ENCODE data around the gene AP5Z1.

AP5Z1 gene, protein sequence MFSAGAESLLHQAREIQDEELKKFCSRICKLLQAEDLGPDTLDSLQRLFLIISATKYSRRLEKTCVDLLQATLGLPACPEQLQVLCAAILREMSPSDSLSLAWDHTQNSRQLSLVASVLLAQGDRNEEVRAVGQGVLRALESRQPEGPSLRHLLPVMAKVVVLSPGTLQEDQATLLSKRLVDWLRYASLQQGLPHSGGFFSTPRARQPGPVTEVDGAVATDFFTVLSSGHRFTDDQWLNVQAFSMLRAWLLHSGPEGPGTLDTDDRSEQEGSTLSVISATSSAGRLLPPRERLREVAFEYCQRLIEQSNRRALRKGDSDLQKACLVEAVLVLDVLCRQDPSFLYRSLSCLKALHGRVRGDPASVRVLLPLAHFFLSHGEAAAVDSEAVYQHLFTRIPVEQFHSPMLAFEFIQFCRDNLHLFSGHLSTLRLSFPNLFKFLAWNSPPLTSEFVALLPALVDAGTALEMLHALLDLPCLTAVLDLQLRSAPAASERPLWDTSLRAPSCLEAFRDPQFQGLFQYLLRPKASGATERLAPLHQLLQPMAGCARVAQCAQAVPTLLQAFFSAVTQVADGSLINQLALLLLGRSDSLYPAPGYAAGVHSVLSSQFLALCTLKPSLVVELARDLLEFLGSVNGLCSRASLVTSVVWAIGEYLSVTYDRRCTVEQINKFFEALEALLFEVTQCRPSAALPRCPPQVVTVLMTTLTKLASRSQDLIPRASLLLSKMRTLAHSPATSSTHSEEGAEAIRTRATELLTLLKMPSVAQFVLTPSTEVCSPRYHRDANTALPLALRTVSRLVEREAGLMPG

DNA sequence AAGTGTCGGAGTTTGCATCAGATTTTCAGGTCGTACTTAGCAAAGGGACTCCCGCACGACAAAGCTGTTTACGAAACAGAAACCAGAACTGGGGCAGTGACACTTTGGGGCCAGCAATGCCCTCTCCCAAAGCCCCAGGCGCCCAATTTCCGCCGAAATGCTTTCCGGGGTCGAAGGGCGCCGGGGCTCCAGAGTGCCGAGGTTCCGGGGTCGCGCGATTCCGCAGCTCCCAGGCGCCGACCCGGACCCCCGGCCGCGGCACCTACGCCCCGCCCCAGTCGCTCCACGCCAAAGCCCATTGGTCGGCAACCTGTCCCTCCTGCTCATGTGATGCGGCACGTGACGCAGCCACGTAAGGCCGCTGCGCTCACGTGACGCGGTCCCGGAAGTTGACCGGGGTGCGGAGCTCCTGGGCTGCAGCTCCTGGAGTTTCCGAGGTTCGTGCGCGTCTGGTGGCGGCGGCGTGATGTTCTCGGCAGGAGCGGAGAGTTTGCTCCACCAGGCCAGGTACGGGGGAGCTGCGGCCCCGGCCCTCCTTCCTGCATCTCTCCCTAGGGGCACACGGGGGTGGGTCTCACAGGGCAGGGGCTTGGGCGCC is at the start of gene AP5Z1:
TSS of gene AP5Z1 (plus strand) at position 374 of the 598 bp plus-strand sequence. CDS start at position 467, 93 bp downstream.
- Mint-ChIP-seq H3K4me3 (peak within 1 kb of the TSS; percentile 99), H3K36me3 (ENCODE audit: low read depth) (peaks cover 55% of the 10 kb centered on the region), H3K27ac (peak within 1 kb of the TSS; percentile 99), H3K27me3 (no peaks in the 10 kb centered on the region), H3K4me1 (ENCODE audit: low read depth) (peaks cover 40% of the 10 kb centered on the region), H3K9me3 (no peaks in the 10 kb centered on the region)
- peak; percentile 96 for DNase-seq

DNA sequence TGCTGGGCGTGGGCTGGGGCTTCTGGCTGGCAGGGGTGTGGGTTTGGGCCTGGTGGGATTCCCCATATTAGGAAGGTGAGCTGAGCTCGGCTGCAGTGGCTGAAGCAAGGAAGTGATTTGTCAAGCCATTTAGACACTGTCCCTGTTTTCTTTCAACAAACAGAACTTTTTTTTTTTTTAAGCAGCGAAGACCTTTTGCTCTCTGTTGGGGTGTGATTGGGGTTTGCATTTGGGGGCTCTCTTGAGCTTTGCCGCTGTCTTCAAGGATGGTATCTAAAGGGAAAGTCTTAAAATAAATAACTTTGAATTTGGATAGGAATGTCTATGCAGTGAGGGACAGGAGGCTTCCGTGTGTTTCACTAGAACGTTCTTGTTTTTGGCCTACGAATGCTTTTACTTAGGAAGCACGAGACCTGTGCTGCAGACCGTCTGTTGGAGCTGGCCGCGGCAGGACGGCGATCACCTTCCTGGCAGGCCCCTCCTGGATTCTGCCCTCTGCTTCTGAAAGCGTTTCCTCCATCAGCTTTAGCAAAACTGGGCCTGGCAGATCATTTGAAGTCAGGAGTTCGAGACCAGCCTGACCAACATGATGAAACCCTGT is 49.5 kb upstream of the AP5Z1 start:
- Mint-ChIP-seq H3K4me3 (peak overlapping the region; percentile 84), H3K9me3 (no peaks in the 10 kb centered on the region), H3K36me3 (ENCODE audit: low read depth) (peaks cover 62% of the 10 kb centered on the region), H3K27me3 (no peaks in the 10 kb centered on the region), H3K27ac (peak overlapping the region; percentile 94), H3K4me1 (ENCODE audit: low read depth) (peaks cover 64% of the 10 kb centered on the region)
- DNase-seq = no peak

DNA sequence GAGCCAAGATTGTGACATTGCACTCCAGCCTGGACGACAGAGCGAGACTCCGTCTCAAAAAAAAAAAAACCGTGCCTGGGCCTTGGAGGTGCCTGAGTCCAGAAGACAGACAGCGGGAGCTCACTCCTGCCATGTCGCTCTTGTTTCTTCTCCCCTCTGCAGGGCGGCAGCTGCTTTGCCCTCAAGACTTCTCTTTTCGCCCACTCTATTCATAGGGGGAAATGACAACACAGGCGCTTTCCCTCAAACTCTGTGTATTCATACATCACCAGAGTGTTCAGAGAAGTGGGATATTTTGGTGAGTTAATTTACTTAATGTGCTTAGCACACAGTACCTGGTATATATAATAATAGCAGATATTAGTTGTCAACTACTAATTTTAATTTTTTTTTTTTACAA is 48.9 kb upstream of the AP5Z1 start:
- H3K4me3 Mint-ChIP-seq = peak overlapping the region; percentile 84
- no peaks in the 10 kb centered on the region for H3K27me3 Mint-ChIP-seq
- no peak for DNase-seq
- H3K4me1 Mint-ChIP-seq (ENCODE audit: low read depth) = peaks cover 65% of the 10 kb centered on the region
- H3K27ac Mint-ChIP-seq = peak overlapping the region; percentile 94
- H3K9me3 Mint-ChIP-seq = no peaks in the 10 kb centered on the region
- peaks cover 64% of the 10 kb centered on the region for H3K36me3 Mint-ChIP-seq (ENCODE audit: low read depth)

DNA sequence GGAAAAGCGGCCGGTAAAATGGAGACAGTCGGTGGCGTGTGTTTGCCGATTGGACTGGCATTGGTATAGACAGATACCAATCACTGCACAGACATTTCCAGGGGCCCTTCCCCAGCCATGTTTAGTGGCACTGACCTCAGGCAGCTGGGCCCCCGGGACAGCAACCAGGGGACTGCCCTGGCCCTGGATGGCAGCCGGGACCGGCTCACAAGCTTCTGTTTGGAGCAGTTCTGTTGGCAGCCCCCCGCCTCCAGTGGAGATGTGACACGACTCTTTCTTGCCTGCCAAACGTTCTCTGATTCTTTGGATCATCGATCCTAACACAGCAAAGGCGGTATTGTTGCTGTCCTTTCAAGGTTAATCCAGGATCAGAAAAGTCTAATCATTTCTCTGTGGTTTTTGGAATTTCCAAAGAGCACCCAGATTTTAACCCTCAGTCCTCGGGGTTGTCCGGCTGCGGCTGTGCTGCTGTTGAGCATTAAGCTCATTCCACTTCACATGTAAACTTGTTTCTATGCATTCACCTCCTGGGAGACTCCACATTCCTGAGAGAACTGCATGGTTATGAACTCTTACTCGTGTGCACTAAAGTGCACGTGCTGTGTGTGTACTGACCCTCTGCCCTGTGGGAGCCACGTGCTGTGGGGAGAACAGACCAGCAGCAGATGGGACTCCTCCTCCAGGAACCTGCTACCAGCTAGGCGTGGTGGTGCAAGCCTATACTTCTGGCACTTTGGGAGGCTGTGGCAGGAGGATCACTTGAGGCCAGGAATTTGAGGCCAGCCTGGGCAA is 47.3 kb upstream of the AP5Z1 start:
- Mint-ChIP-seq H3K4me3 (no peak overlapping the region), H3K27ac (no peak overlapping the region), H3K9me3 (no peaks in the 10 kb centered on the region), H3K36me3 (ENCODE audit: low read depth) (peaks cover 64% of the 10 kb centered on the region), H3K27me3 (no peaks in the 10 kb centered on the region), H3K4me1 (ENCODE audit: low read depth) (peaks cover 72% of the 10 kb centered on the region)
- DNase-seq = no peak

DNA sequence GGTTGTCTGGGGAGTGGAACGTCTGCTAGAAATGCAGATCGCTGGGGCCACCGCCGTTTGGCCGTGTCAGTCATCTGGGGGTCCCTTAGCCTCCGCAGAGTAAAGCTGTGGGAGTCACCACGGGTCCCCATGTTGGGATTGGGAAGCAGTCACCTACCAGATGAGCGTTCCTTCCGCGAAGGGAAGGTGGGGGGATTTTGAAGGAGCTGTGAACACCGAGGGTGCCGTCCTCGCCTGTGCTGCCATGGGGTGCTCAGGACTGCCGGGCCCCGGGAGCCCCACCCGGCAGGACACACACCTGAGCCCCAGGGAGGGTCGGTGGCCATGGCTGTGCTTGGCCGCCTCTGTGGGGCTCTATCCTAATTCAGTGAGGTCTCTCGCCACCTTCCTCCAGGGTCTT is 46.2 kb upstream of the AP5Z1 start:
- no peaks in the 10 kb centered on the region for H3K27me3 Mint-ChIP-seq
- peaks cover 72% of the 10 kb centered on the region for H3K4me1 Mint-ChIP-seq (ENCODE audit: low read depth)
- H3K27ac Mint-ChIP-seq = no peak overlapping the region
- H3K4me3 Mint-ChIP-seq = no peak overlapping the region
- peaks cover 66% of the 10 kb centered on the region for H3K36me3 Mint-ChIP-seq (ENCODE audit: low read depth)
- H3K9me3 Mint-ChIP-seq = no peaks in the 10 kb centered on the region
- DNase-seq = no peak

DNA sequence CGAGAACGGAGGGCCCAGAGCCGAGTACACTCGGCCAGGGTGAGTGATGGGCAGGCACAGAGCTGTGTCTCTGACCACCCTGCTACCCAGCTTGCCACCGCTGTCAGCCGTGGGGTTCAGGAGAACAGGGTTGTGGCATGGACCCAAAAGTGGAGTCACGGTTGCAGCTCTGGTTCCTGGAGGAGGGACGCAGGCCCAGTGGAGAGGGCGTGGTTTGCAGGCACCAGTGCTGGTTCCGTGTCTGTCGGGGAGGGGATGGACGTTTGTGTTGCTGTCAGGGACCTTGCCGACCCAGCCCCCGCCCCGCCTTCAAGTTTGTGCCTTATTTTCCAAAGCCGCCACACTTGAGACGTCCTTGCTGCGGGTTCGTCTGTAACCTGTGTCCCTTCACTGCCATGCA is 45.1 kb upstream of the AP5Z1 start:
- Mint-ChIP-seq H3K27ac (peak overlapping the region; percentile 40), H3K4me3 (no peak overlapping the region)

DNA sequence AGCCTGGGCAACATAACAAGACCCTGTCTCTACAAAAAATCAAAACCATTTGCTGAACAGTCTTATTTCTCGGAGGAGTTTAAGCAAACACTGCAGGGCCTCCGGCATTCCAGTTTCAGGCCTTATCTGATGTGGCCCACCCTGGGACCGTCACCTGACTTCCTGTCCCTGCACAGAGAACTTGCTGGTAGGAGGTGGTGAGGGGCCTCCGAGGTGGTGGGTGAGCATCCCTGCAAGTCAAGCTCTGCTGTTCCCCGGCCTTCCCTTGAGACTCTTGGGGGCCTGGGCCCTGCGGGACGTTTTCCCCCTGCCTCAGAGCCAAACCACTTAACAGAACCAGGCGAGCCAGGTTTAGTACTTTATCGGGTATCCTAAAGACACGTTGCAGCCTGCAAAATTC is 44.5 kb upstream of the AP5Z1 start:
- H3K4me3 Mint-ChIP-seq = no peak overlapping the region
- no peaks in the 10 kb centered on the region for H3K27me3 Mint-ChIP-seq
- no peaks in the 10 kb centered on the region for H3K9me3 Mint-ChIP-seq
- H3K36me3 Mint-ChIP-seq (ENCODE audit: low read depth) = peaks cover 68% of the 10 kb centered on the region
- H3K4me1 Mint-ChIP-seq (ENCODE audit: low read depth) = peaks cover 62% of the 10 kb centered on the region
- peak overlapping the region; percentile 76 for H3K27ac Mint-ChIP-seq
- DNase-seq = no peak

More for the DNA sequence above, 45.1 kb upstream of the AP5Z1 start:
- peaks cover 68% of the 10 kb centered on the region for H3K4me1 Mint-ChIP-seq (ENCODE audit: low read depth)
- DNase-seq = no peak
- H3K9me3 Mint-ChIP-seq = no peaks in the 10 kb centered on the region
- peaks cover 68% of the 10 kb centered on the region for H3K36me3 Mint-ChIP-seq (ENCODE audit: low read depth)
- no peaks in the 10 kb centered on the region for H3K27me3 Mint-ChIP-seq

DNA sequence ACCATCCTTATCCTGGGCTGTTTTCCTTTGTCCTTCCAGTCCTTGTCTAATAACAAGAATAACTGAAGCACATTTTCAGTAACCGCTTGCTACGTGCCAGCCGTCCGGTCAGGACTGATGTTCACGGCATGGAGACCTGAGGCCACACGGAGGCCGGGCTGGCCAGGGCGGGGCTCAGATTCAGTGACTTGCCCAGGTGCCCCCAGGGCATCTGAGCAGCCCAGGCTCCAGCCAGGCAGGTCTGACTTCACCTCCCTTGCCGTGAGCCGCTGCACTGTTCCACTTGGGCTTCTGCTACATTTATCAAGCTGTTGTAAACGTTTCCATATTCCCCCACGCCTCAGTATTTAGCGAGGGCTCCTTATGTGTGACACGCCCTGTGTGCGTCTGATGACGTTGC is 43.6 kb upstream of the AP5Z1 start:
- no peak for DNase-seq
- H3K27me3 Mint-ChIP-seq = no peaks in the 10 kb centered on the region
- peaks cover 58% of the 10 kb centered on the region for H3K4me1 Mint-ChIP-seq (ENCODE audit: low read depth)
- peaks cover 63% of the 10 kb centered on the region for H3K36me3 Mint-ChIP-seq (ENCODE audit: low read depth)
- H3K9me3 Mint-ChIP-seq = no peaks in the 10 kb centered on the region
- no peak overlapping the region for H3K27ac Mint-ChIP-seq
- H3K4me3 Mint-ChIP-seq = no peak overlapping the region

DNA sequence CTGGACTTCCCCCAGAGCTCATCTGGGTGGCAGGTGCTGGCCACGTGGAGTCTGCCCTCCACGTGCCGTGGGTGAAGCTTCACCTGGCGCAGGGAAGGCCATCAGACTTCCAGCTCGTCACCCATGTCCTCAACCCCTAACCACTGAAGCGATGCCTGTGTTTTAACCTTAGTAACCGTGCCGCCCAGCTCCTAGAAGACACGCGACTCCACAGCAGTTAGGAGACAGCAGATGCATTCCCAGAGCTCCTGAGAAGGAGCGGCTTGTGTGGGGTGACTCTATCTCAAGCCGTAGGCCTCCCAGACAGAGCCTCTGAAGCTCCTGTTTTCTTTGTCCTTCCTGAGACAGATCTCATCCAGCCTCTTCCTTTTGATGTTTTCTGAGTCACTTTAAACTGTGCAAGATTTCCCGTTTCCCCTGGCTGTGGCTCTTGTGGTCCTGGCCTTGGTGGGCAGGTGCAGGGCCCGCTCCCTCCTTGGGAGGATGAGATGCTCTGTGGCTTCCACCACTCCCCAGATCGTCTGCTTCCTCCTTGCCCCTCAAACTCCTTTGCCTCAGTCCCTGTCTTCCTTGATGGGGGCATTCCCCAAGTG is 41.4 kb upstream of the AP5Z1 start:
- DNase-seq = peak; percentile 42
- H3K27me3 Mint-ChIP-seq = no peaks in the 10 kb centered on the region
- H3K9me3 Mint-ChIP-seq = no peaks in the 10 kb centered on the region
- peak overlapping the region; percentile 94 for H3K27ac Mint-ChIP-seq
- H3K4me3 Mint-ChIP-seq = peak overlapping the region; percentile 32
- H3K36me3 Mint-ChIP-seq (ENCODE audit: low read depth) = peaks cover 61% of the 10 kb centered on the region
- H3K4me1 Mint-ChIP-seq (ENCODE audit: low read depth) = peaks cover 66% of the 10 kb centered on the region

DNA sequence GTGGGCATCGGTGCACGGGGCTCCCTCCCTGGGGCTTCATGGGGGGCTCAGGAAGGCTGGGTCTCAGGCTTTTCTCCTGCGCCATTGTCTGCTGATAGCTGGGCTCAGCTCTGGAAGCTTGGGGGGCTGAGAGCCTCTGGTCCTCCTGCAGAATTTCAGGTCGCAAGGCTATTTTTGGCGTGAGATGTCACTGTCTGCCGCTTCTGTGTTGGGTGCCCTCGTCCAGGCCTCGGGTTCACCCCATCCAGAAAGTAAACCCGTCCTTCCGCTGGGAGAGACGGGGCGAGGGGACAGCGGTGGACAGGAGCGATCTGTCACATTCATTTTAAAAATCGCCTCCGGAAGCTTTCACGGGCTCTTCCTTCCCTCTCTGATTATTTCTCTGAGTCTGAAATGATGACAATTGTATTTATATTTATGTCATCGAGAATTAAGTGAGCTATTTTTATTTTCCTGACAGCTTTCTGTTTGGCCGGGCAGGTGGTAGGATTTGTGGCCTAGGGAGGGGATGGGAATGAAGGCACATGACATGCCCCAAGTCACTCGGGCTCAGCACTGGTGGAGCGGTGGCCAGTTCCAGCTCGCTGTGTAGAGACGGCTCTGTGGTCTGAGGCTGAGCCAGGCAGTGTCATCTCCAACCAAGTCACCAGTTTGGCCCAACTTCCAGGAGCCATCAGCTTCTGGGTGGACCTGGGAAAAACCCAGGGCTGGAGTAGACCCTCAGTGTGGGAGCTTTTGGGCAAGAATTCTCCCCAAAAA is 40.7 kb upstream of the AP5Z1 start:
- peak overlapping the region; percentile 77 for H3K27ac Mint-ChIP-seq
- peaks cover 62% of the 10 kb centered on the region for H3K36me3 Mint-ChIP-seq (ENCODE audit: low read depth)
- H3K4me1 Mint-ChIP-seq (ENCODE audit: low read depth) = peaks cover 71% of the 10 kb centered on the region
- no peak for DNase-seq
- no peaks in the 10 kb centered on the region for H3K9me3 Mint-ChIP-seq
- no peak overlapping the region for H3K4me3 Mint-ChIP-seq
- no peaks in the 10 kb centered on the region for H3K27me3 Mint-ChIP-seq

DNA sequence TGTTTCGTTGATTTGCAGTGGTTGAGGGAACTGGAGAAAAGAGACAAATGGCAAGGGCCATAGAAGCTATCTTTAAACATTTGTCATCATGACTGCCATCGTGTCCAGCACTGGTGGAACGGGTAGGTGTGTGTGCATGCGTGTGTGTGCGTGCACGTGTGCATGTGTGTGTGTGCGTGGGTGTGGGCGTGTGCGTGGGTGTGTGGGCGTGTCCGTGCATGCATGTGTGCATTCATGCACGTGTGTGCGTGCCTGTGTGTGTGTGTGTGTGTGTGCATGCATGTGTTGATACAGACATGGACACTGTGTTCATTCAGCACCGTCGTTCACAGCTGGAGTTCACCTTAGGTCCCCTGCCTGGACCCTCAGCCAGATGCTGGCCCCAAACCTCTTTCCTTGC is 38.1 kb upstream of the AP5Z1 start:
- no peaks in the 10 kb centered on the region for H3K9me3 Mint-ChIP-seq
- peak overlapping the region; percentile 50 for H3K27ac Mint-ChIP-seq
- peaks cover 62% of the 10 kb centered on the region for H3K36me3 Mint-ChIP-seq (ENCODE audit: low read depth)
- H3K27me3 Mint-ChIP-seq = no peaks in the 10 kb centered on the region
- peaks cover 64% of the 10 kb centered on the region for H3K4me1 Mint-ChIP-seq (ENCODE audit: low read depth)
- no peak overlapping the region for H3K4me3 Mint-ChIP-seq
- no peak for DNase-seq

DNA sequence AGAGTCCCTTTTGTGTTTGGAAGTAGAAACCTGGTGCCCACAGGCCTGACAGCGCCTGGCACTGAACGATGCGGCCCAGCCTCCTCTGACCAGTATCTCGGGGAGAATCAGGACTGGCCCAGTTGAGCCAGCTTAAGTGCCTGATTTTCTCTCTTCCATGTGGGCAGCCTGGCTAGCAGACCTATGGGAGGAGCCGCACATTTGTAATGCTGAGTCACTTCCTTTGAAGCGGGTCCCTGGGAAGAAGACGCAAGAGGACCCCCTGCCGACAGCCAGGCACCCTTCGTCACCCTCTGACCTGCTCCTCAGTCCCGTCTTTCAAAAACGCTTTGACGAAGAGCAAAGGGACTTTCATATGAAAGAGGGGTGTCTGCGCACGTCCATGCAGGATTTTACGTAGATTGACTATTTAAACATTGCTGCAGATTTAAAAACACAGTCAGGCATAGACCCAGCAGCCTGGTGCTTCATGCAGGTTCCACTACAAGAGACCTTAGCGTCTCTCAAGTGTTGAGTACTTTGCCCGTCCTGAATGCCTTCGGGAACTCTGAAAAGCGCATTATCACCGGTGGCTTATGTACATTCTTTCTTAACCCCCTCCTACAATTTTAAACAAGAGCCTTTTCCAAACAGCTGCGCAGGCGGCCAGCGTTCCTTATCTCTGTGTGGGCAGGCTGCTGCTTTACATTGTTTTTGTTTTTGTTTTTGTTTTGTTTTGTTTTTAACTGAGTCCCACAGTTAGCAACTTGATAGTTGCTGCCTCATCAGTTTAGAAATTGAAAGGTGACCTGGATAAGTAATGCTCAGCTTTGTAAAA is 36.5 kb upstream of the AP5Z1 start:
- Mint-ChIP-seq H3K27ac (peak overlapping the region; percentile 94), H3K9me3 (no peaks in the 10 kb centered on the region), H3K4me3 (peak overlapping the region; percentile 67), H3K4me1 (ENCODE audit: low read depth) (peaks cover 63% of the 10 kb centered on the region), H3K36me3 (ENCODE audit: low read depth) (peaks cover 65% of the 10 kb centered on the region), H3K27me3 (no peaks in the 10 kb centered on the region)
- DNase-seq = peak; percentile 51

Data from activated T-cell treated with anti-CD3 and anti-CD28 coated beads, Interleukin-2, amount 50 U/mL, for 24 hours (primary cell).